ENCODE data around the gene ZC3H4.

- TF ChIP-seq POLR2A (IDR thresholded peaks at IDR 0.05; ENCODE audit: low read depth, low read length): no peak
- TF ChIP-seq FOS (IDR thresholded peaks at IDR 0.05; ENCODE audit: borderline replicate concordance, extremely low read depth, insufficient read length): no peak
These were observed 16.9 kb downstream of the ZC3H4 start for GRCh38 chr19:47096721-47097120.

All from GM12878 (cell line).